Body of pancreas (tissue), 4 donors: ENCODE data around the gene RALGAPA1. TPM values are rescaled to one million over a fixed set of nuclear protein-coding genes. Genes with fewer than 3 reads are reported as not detected.
"Not testable (repeated sequence)": the region's sequence is repeated elsewhere in the genome, so short reads cannot be mapped to it uniquely, and the experiment has no call there.

ENCODE experiments used
- ATAC-seq: fragments of 150-250 bp; one replicate; pipeline ENCODE4 v1.9.1; 2016
- DNase-seq, 4 donors: peaks; one replicate each; pipeline ENCODE4 v3.0.0-alpha.2; 2019
- H3K27ac ChIP-seq, 4 donors: fragments of 200-600 bp; sonication (generic); 1 replicate in 3 of 4; 2 replicates in 1 of 4; pipeline versions ENCODE4 v1.5.1 to v1.6.1; 2016 to 2019; ENCODE audit warnings: mild to moderate bottlenecking in 1 of 4, mixed read lengths in 1 of 4, moderate library complexity in 1 of 4
- H3K27me3 ChIP-seq, 2 donors: fragments of 200-600 bp; sonication (generic); one replicate each; pipeline ENCODE4 v1.6.0; 2016; ENCODE audit warnings: mild to moderate bottlenecking in 1 of 2
- H3K36me3 ChIP-seq, 2 donors: fragments of 200-600 bp; sonication (generic); replicated peaks in 1 of 2; 2 replicates each; pipeline ENCODE4 v1.5.1; 2016; ENCODE audit warnings: low read depth in 2 of 2; ENCODE audit not compliant: insufficient read depth in 1 of 2
- H3K4me1 ChIP-seq: fragments of 200-600 bp; sonication (generic); one replicate; pipeline ENCODE4 v1.6.0; 2016
- H3K4me3 ChIP-seq, 2 donors: fragments of 200-600 bp; sonication (generic); 1 replicate in 1 of 2; 2 replicates in 1 of 2; pipeline ENCODE4 v1.5.1; 2016 to 2019
- H3K9me3 ChIP-seq, 3 donors: fragments of 200-600 bp; sonication (generic); 1 replicate in 2 of 3; 2 replicates in 1 of 3; pipeline ENCODE4 v1.5.1; 2016
- POLR2A ChIP-seq, 3 donors: fragments of 450-650 bp; IDR thresholded peaks; one replicate each; pipeline ENCODE4 v1.6.1; 2016; ENCODE audit warnings: antibody characterized with exemption in 3 of 3, mild to moderate bottlenecking in 2 of 3
- WGBS, 2 donors: methylation state at CpG; one replicate each; pipeline ENCODE4 v1.1.5; 2017; 5-methylcytosine and 5-hydroxymethylcytosine counted together
- intact Hi-C: fragments of 100-400 bp; cut with DNase I; formaldehyde crosslinking; loops from one replicate; pipeline ENCODE4 v1.15.1; 2023
- total RNA-seq, 2 donors: library from RNA; depleted of rRNA; stranded (reverse); fragments of >200 nt; gene quantifications; one replicate each; pipeline ENCODE4 v1.1.0, GENCODE V29; 2016
- TF ChIP-seq, protein P1 (sequence below), 7 experiments: fragments of 450-650 bp in 4 of 7; fragments of 200-600 bp in 3 of 7; sonication (generic) in 3 of 7; IDR thresholded peaks; one replicate each; pipeline ENCODE4 v1.5.1; 2016 to 2019; ENCODE audit warnings: antibody characterized with exemption in 7 of 7

RALGAPA1 gene
- total RNA-seq, 2 donors from 2014 or later: 34.9 to 48.8 TPM

DNA sequence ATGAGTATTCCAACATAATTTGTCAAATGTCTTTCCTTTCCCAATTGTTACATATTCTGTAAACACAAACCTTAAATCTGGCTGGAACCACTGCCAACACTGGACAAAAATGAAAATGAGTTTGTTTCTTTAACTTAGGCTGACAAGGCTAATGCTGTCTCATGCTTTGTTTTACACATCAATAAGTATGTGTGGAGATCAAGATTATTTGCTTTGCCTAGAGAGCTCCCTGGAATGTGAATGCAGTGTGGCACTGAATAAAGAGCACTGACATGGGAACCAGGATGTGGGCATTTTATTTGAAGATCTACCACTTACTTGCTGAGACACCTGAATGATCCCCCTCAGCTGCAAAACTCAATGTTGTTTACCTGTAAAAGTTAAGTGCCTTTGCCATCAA is 61.7 kb downstream of the RALGAPA1 start:
- intact Hi-C loops: no loop called here
- no peak for ATAC-seq
- H3K4me1 ChIP-seq: peaks cover 7% of the 10 kb centered on the region

DNA sequence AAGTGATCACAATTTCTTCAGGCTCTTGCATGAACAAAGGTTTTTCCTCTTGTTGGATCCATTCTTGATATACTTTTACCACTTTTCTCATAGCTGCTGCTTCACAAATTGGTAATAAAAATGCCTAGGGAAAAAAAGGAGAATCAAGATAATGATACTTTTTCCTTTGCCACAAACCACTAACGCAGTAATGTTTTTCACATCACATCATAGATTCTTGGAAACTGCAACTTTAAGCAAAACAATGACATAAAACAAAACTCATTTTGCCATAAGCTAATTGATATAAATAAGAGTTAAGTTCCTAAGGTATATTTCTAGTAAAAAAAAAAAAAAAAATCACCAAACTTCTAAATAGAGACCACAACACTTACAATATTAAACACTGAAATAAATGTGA is 66.7 kb downstream of the RALGAPA1 start:
- TF ChIP-seq, protein P1, sequence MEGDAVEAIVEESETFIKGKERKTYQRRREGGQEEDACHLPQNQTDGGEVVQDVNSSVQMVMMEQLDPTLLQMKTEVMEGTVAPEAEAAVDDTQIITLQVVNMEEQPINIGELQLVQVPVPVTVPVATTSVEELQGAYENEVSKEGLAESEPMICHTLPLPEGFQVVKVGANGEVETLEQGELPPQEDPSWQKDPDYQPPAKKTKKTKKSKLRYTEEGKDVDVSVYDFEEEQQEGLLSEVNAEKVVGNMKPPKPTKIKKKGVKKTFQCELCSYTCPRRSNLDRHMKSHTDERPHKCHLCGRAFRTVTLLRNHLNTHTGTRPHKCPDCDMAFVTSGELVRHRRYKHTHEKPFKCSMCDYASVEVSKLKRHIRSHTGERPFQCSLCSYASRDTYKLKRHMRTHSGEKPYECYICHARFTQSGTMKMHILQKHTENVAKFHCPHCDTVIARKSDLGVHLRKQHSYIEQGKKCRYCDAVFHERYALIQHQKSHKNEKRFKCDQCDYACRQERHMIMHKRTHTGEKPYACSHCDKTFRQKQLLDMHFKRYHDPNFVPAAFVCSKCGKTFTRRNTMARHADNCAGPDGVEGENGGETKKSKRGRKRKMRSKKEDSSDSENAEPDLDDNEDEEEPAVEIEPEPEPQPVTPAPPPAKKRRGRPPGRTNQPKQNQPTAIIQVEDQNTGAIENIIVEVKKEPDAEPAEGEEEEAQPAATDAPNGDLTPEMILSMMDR (IDR thresholded peaks at IDR 0.05): no peak
- TF ChIP-seq POLR2A (IDR thresholded peaks at IDR 0.05): no peak
- peaks cover 5% of the 10 kb centered on the region for H3K4me1 ChIP-seq
- intact Hi-C loops: no loop called here
- H3K9me3 ChIP-seq: no peaks in the 10 kb centered on the region
- H3K27me3 ChIP-seq: no peaks in the 10 kb centered on the region
- no peak for ATAC-seq
- peaks cover 3 to 4% of the 10 kb centered on the region in 2 donors for H3K36me3 ChIP-seq
- no peak overlapping the region for H3K4me3 ChIP-seq
- DNase-seq: no peak
- WGBS, 2 donors: 86 to 100% methylated on average over 1 of the region's 1 CpG
- H3K27ac ChIP-seq: no peak overlapping the region

More for the DNA sequence above, 61.7 kb downstream of the RALGAPA1 start:
- Histone ChIP-seq H3K9me3 (no peaks in the 10 kb centered on the region), H3K27me3 (no peaks in the 10 kb centered on the region), H3K27ac (no peak overlapping the region), H3K36me3 (peaks cover 0 to 3% of the 10 kb centered on the region in 2 donors), H3K4me3 (no peak overlapping the region)
- DNase-seq: no peak
- TF ChIP-seq, protein P1 (IDR thresholded peaks at IDR 0.05): no peak
- no peak for TF ChIP-seq POLR2A (IDR thresholded peaks at IDR 0.05)

DNA sequence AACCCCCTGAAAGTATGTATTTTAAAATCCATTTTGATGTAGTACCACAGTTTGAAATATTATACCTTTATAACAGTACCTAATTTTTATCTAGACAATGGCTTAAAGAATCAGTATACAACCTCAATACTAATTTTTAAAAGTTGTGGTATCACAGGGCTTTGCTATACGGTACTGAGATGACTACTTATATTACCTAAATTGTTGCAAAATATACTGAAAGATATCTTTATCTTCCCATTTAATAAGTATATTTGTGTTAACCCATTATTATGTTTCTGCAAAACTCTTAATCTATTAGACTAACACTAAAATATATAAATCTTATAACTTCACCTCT is 67.1 kb downstream of the RALGAPA1 start:
- H3K27me3 ChIP-seq: no peaks in the 10 kb centered on the region
- H3K9me3 ChIP-seq: no peaks in the 10 kb centered on the region
- no peak overlapping the region for H3K27ac ChIP-seq
- peaks cover under 1% of the 10 kb centered on the region for H3K4me1 ChIP-seq
- 74 to 97% methylated on average over 1 of the region's 1 CpG for WGBS, 2 donors
- TF ChIP-seq POLR2A (IDR thresholded peaks at IDR 0.05): no peak
- TF ChIP-seq, protein P1 (IDR thresholded peaks at IDR 0.05): no peak
- intact Hi-C loops: no loop called here
- no peak overlapping the region for H3K4me3 ChIP-seq
- DNase-seq (no peak), ATAC-seq (no peak)
- H3K36me3 ChIP-seq: peaks cover 3 to 4% of the 10 kb centered on the region in 2 donors

DNA sequence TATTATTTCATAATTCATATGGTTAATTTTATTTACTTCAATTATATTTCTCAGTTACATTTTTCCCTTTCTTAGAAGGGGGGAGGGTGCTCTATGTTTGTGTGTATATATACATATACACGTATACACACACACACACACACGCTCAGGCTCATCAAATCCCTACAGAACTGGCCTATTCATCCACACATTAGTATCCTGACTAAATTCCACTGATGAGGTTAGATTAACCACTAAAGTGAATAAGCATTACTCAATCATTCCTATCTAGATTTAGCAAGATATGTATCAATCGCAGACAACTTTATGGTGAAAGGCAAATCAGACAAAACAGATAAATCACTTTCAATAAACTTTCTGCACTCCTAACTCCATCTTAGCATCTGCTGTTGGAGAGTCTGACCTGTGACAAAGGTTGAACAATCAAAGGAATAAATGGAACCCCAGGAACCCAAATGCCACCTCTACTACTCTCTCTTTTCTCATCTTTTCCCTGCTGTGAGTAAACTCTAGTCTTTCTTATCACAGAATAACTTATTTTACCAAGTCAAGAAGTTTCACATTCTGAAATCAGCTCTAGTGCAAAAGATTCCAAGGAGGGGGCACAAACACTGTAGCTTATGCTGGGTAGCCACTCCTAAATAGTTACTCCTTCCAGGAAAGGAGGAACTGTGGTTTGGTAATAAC is 67.6 kb downstream of the RALGAPA1 start:
- no peaks in the 10 kb centered on the region for H3K9me3 ChIP-seq
- no peak for TF ChIP-seq POLR2A (IDR thresholded peaks at IDR 0.05)
- TF ChIP-seq, protein P1 (IDR thresholded peaks at IDR 0.05): no peak
- DNase-seq (no peak), ATAC-seq (no peak)
- no peak overlapping the region for H3K4me3 ChIP-seq
- no peaks in the 10 kb centered on the region for H3K27me3 ChIP-seq
- intact Hi-C loops: no loop called here
- 91 to 94% methylated on average over 3 of the region's 3 CpGs for WGBS, 2 donors
- H3K36me3 ChIP-seq: peaks cover 3 to 4% of the 10 kb centered on the region in 2 donors
- H3K27ac ChIP-seq: no peak overlapping the region
- H3K4me1 ChIP-seq: no peaks in the 10 kb centered on the region

DNA sequence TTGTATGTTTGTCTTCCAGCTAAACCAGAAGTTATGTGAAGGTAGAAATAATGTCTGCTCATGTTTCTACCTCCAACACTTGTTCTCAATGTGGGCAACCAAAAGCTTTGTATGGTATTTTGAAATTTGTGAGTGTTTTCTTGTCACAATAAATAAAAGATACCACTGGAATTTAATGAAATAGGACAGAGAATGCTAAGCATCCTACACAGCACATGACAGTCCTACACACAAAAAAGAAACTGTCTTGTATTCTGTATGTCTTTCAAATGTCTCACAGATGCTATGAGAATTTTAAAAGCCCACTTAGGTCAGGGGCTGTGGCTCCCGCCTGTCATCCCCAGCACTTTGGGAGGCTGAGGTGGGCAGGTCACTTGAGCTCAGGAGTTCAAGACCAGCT is 68.9 kb downstream of the RALGAPA1 start:
- Histone ChIP-seq H3K4me3 (no peak overlapping the region), H3K9me3 (no peaks in the 10 kb centered on the region), H3K36me3 (peaks cover 0 to 6% of the 10 kb centered on the region in 2 donors), H3K27ac (no peak overlapping the region), H3K4me1 (no peaks in the 10 kb centered on the region), H3K27me3 (no peaks in the 10 kb centered on the region)
- no peak for TF ChIP-seq POLR2A (IDR thresholded peaks at IDR 0.05)
- TF ChIP-seq, protein P1 (IDR thresholded peaks at IDR 0.05): no peak
- no peak for DNase-seq
- ATAC-seq: no peak
- 100% methylated on average over 1 of the region's 1 CpG for WGBS, 2 donors
- intact Hi-C loops: no loop called here

DNA sequence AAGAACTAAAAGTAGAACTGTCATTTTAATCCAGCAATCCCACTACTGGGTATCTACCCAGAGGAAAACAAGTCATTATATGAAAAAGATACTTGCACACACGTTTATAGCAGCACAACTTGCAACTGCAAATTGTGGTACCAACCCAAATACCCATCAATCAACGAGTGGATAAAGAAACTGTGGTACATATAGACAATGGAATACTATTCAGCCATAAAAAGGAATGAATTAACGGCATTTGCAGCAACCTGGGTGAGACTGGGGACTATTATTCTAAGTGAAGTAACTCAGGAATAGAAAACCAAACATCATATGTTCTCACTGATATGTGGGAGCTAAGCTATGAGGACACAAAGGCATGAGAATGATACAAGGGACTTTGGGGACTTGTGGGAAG is 73.9 kb downstream of the RALGAPA1 start:
- not testable (repeated sequence) for H3K36me3 ChIP-seq, DNase-seq
- 87 to 89% methylated on average over 3 of the region's 3 CpGs for WGBS, 2 donors

DNA sequence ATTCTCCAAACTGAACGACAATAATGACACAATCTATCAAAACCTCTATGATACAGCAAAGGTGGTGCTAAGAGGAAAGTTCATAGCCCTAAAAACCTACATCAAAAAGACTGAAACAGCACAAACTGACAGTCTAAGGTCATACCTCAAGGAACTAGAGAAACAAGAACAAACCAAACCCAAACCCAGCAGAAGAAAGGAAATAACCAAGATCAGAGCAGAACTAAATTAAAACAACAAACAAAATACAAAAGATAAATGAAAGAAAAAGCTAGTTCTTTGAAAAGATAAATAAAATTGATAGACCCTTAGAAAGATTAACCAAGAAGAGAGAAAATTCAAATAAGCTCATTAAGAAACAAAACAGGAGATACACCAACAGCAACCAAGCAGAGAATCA is 75.6 kb downstream of the RALGAPA1 start:
- WGBS, 2 donors: 100% methylated on average over 1 of the region's 1 CpG
- H3K27ac ChIP-seq, H3K27me3 ChIP-seq, H3K4me1 ChIP-seq, H3K36me3 ChIP-seq, DNase-seq, H3K4me3 ChIP-seq, intact Hi-C loops, H3K9me3 ChIP-seq, ATAC-seq: not testable (repeated sequence)

More for the DNA sequence above, 73.9 kb downstream of the RALGAPA1 start:
- intact Hi-C loops, ATAC-seq, H3K27ac ChIP-seq, H3K27me3 ChIP-seq, H3K4me1 ChIP-seq, H3K4me3 ChIP-seq, H3K9me3 ChIP-seq: not testable (repeated sequence)
